GM23338 (cell line): ENCODE results near the gene SGO2.

ENCODE experiments used
- CTCF ChIP-seq, 2 experiments: fragments of 200-600 bp in 1 of 2; sonication (generic) in 1 of 2; conservative IDR thresholded peaks; 2 replicates each; pipeline versions ENCODE4 v1.5.1 to v1.6.1; 2016 to 2017; ENCODE audit warnings: antibody characterized with exemption in 2 of 2, low read depth in 2 of 2, mild to moderate bottlenecking in 2 of 2, moderate library complexity in 1 of 2
- EZH2 ChIP-seq: fragments of 200-600 bp; sonication (generic); IDR thresholded peaks from one replicate; pipeline ENCODE4 v1.8.0; 2017; ENCODE audit warnings: antibody characterized with exemption, mild to moderate bottlenecking, low read depth; ENCODE audit not compliant: unreplicated experiment
- EZH2phosphoT487 ChIP-seq: fragments of 200-600 bp; sonication (generic); IDR thresholded peaks from one replicate; pipeline ENCODE4 v1.8.1; 2018; ENCODE audit warnings: antibody characterized with exemption; ENCODE audit not compliant: unreplicated experiment

GRCh38 chr2:200496696-200497095, 29.3 kb upstream of the SGO2 start:
- no peak for TF ChIP-seq CTCF (conservative IDR thresholded peaks at IDR 0.05; ENCODE audit: low read depth in 2 of 2)
- no peak for TF ChIP-seq EZH2
- TF ChIP-seq EZH2phosphoT487 = no peak
